SK-N-SH (cell line): Measurements from ENCODE around the gene PCYT2.

Experiments
- CTCF ChIP-seq: fragments of 200-600 bp; sonication (generic); IDR thresholded peaks from 2 replicates; pipeline ENCODE4 v1.6.1; 2017; ENCODE audit warnings: antibody characterized with exemption, mild to moderate bottlenecking, moderate library complexity
- EP300 ChIP-seq, 2 experiments: IDR thresholded peaks; 2 replicates each; pipeline versions ENCODE4 v1.4.0 to v1.6.1; 2012; ENCODE audit warnings: borderline replicate concordance in 1 of 2, low read depth in 1 of 2, low read length in 1 of 2
- NFIC ChIP-seq: IDR thresholded peaks from 2 replicates; pipeline ENCODE4 v1.4.0; 2012; ENCODE audit warnings: borderline replicate concordance

GRCh38 chr17:81903896-81904599 lies 7.2 kb downstream of the PCYT2 start:
- no peak for TF ChIP-seq EP300 (IDR thresholded peaks at IDR 0.05; ENCODE audit: borderline replicate concordance in 1 of 2, low read depth in 1 of 2, low read length in 1 of 2)
- TF ChIP-seq NFIC, result no peak
- TF ChIP-seq CTCF, result no peak
